Measurements from ENCODE around the gene MAGI2.
"Not testable (repeated sequence)": the region's sequence is repeated elsewhere in the genome, so short reads cannot be mapped to it uniquely, and the experiment has no call there.

Gene MAGI2

GRCh38 chr7:79137942-79138341, 315.5 kb downstream of the MAGI2 start:
- no peak for DNase-seq

GRCh38 chr7:79132844-79133451, 320.5 kb downstream of the MAGI2 start:
- no peak for DNase-seq

GRCh38 chr7:79130715-79131114, 322.8 kb downstream of the MAGI2 start:
- DNase-seq = no peak

GRCh38 chr7:79124331-79124730, 329.1 kb downstream of the MAGI2 start:
- no peak for DNase-seq

GRCh38 chr7:79118143-79118542, 335.3 kb downstream of the MAGI2 start:
- DNase-seq = no peak

GRCh38 chr7:79096361-79096805, 357.1 kb downstream of the MAGI2 start:
- DNase-seq = no peak

- no peak for DNase-seq
Observed at GRCh38 chr7:79093421-79093820, 360.0 kb downstream of the MAGI2 start.

- DNase-seq = no peak
Observed at GRCh38 chr7:79091661-79092060, 361.8 kb downstream of the MAGI2 start.

GRCh38 chr7:79091011-79091410, 362.5 kb downstream of the MAGI2 start:
- DNase-seq = no peak

GRCh38 chr7:79090543-79090942, 362.9 kb downstream of the MAGI2 start:
- no peak for DNase-seq

GRCh38 chr7:79084423-79084822, 369.0 kb downstream of the MAGI2 start:
- DNase-seq = no peak

- no peak for DNase-seq
Observed at GRCh38 chr7:79079919-79080554, 373.4 kb downstream of the MAGI2 start.

GRCh38 chr7:79078273-79078672, 375.2 kb downstream of the MAGI2 start:
- DNase-seq = no peak

GRCh38 chr7:79071187-79071586, 382.3 kb downstream of the MAGI2 start:
- not testable (repeated sequence) for DNase-seq

GRCh38 chr7:79064187-79064823, 389.2 kb downstream of the MAGI2 start:
- DNase-seq = no peak

GRCh38 chr7:79063019-79063698, 390.3 kb downstream of the MAGI2 start:
- DNase-seq = no peak

- DNase-seq = no peak
Observed at GRCh38 chr7:79060498-79060897, 393.0 kb downstream of the MAGI2 start.

- no peak for DNase-seq
Observed at GRCh38 chr7:79055722-79056415, 397.6 kb downstream of the MAGI2 start.

GRCh38 chr7:79051915-79052314, 401.6 kb downstream of the MAGI2 start:
- no peak for DNase-seq

GRCh38 chr7:79050603-79051002, 402.9 kb downstream of the MAGI2 start:
- DNase-seq = no peak

- DNase-seq = no peak
Observed at GRCh38 chr7:79046061-79046460, 407.4 kb downstream of the MAGI2 start.

- no peak for DNase-seq
Observed at GRCh38 chr7:79037001-79037400, 416.5 kb downstream of the MAGI2 start.

GRCh38 chr7:79036356-79036755, 417.1 kb downstream of the MAGI2 start:
- DNase-seq = no peak

Data from 8988T (cell line).